Progenitor cell of endocrine pancreas (in vitro differentiated cells): ENCODE data around the gene EGLN3. TPM values are rescaled to one million over a fixed set of nuclear protein-coding genes. Genes with fewer than 3 reads are reported as not detected.

ENCODE experiments used
- DNase-seq: peaks from one replicate; pipeline ENCODE4 v3.0.0; 2021; ENCODE audit warnings: low spot score; ENCODE audit not compliant: unreplicated experiment
- H3K27ac Mint-ChIP-seq: 2 replicates; pipeline ENCODE4 v1.8.0; 2021; ENCODE audit warnings: mild to moderate bottlenecking, moderate library complexity, mixed read lengths
- H3K27me3 Mint-ChIP-seq: 2 replicates; pipeline ENCODE4 v1.8.0; 2021; ENCODE audit warnings: mixed read lengths
- H3K36me3 Mint-ChIP-seq: 2 replicates; pipeline ENCODE4 v1.8.0; 2022; ENCODE audit warnings: mixed read lengths; ENCODE audit not compliant: insufficient read depth
- H3K4me1 Mint-ChIP-seq: 2 replicates; pipeline ENCODE4 v1.8.0; 2021; ENCODE audit warnings: low read depth, mixed read lengths
- H3K4me3 Mint-ChIP-seq: 2 replicates; pipeline ENCODE4 v1.8.0; 2021; ENCODE audit warnings: low read depth, mild to moderate bottlenecking, moderate library complexity, mixed read lengths
- H3K9me3 Mint-ChIP-seq: 2 replicates; pipeline ENCODE4 v1.8.0; 2021; ENCODE audit warnings: low read depth, mixed read lengths
- CTCF ChIP-seq: fragments of 200-600 bp; sonication (generic); IDR thresholded peaks from one replicate; pipeline ENCODE4 v1.5.0; 2021; ENCODE audit warnings: antibody characterized with exemption, mild to moderate bottlenecking; ENCODE audit not compliant: unreplicated experiment
- total RNA-seq: library from RNA; stranded (reverse); gene quantifications from 2 replicates; pipeline ENCODE4 v1.2.1, GENCODE V29; 2021

The EGLN3 gene
- total RNA-seq, 1 donor from 2014 or later: 9.5 TPM

- H3K4me3 Mint-ChIP-seq: peak overlapping the region; percentile 82
- TF ChIP-seq CTCF: no peak
- no peak overlapping the region for H3K27ac Mint-ChIP-seq
- no peaks in the 10 kb centered on the region for H3K9me3 Mint-ChIP-seq
- H3K36me3 Mint-ChIP-seq: no peaks in the 10 kb centered on the region
- no peak for DNase-seq
- peaks cover 13% of the 10 kb centered on the region for H3K4me1 Mint-ChIP-seq
- H3K27me3 Mint-ChIP-seq: peaks cover 22% of the 10 kb centered on the region
Observed at GRCh38 chr14:33948869-33949408, 1.9 kb downstream of the EGLN3 start.

GRCh38 chr14:33948145-33948868, 2.6 kb downstream of the EGLN3 start:
- Mint-ChIP-seq H3K9me3 (no peaks in the 10 kb centered on the region), H3K36me3 (no peaks in the 10 kb centered on the region), H3K4me1 (peaks cover 13% of the 10 kb centered on the region), H3K27me3 (peaks cover 19% of the 10 kb centered on the region), H3K4me3 (peak overlapping the region; percentile 82), H3K27ac (no peak overlapping the region)
- DNase-seq: no peak
- TF ChIP-seq CTCF: no peak

- Mint-ChIP-seq H3K36me3 (no peaks in the 10 kb centered on the region), H3K27me3 (peaks cover 17% of the 10 kb centered on the region), H3K27ac (no peak overlapping the region), H3K4me1 (peaks cover 14% of the 10 kb centered on the region), H3K9me3 (no peaks in the 10 kb centered on the region), H3K4me3 (no peak overlapping the region)
- DNase-seq: no peak
- TF ChIP-seq CTCF: no peak
Observed at GRCh38 chr14:33946679-33947476, 4.0 kb downstream of the EGLN3 start.

- TF ChIP-seq CTCF: no peak
- H3K4me3 Mint-ChIP-seq: no peak overlapping the region
- peaks cover 12% of the 10 kb centered on the region for H3K4me1 Mint-ChIP-seq
- no peak for DNase-seq
- no peak overlapping the region for H3K27ac Mint-ChIP-seq
- H3K9me3 Mint-ChIP-seq: no peaks in the 10 kb centered on the region
- H3K27me3 Mint-ChIP-seq: peaks cover 17% of the 10 kb centered on the region
- no peaks in the 10 kb centered on the region for H3K36me3 Mint-ChIP-seq
Observed at GRCh38 chr14:33945210-33946088, 5.4 kb downstream of the EGLN3 start.
